Lung (tissue), 12 donors: ENCODE results near the gene CRTC3. TPM values are rescaled to one million over a fixed set of nuclear protein-coding genes. Genes with fewer than 3 reads are reported as not detected.

Experiments used
- ATAC-seq: fragments of 200-7000 bp; cut with Tn5 transposase; one replicate; pipeline ENCODE4 v1.9.1; 2020; ENCODE audit warnings: moderate number of reproducible peaks; ENCODE audit not compliant: insufficient read depth, low FRiP score
- DNase-seq, 3 donors: peaks; one replicate each; pipeline ENCODE4 v3.0.0-alpha.2; 2013 to 2017
- H3K27ac ChIP-seq, 2 donors: one replicate each; pipeline ENCODE4 v1.5.1; 2013; ENCODE audit warnings: mild to moderate bottlenecking in 2 of 2, moderate library complexity in 2 of 2, control low read depth in 1 of 2, inconsistent platforms in 1 of 2, low read depth in 1 of 2, low read length in 1 of 2
- H3K27me3 ChIP-seq, 3 donors: one replicate each; pipeline ENCODE4 v1.5.1; 2013; ENCODE audit warnings: low read length in 2 of 3; ENCODE audit not compliant: control insufficient read depth in 3 of 3, insufficient read depth in 3 of 3
- H3K36me3 ChIP-seq, 4 donors: one replicate each; pipeline ENCODE4 v1.5.1; 2013; ENCODE audit warnings: low read length in 4 of 4, mild to moderate bottlenecking in 1 of 4, moderate library complexity in 1 of 4; ENCODE audit not compliant: control insufficient read depth in 4 of 4, insufficient read depth in 4 of 4
- H3K4me1 ChIP-seq, 5 donors: one replicate each; pipeline ENCODE4 v1.5.1; 2013; ENCODE audit warnings: low read length in 5 of 5, mild to moderate bottlenecking in 2 of 5, moderate library complexity in 1 of 5; ENCODE audit not compliant: control insufficient read depth in 5 of 5, insufficient read depth in 5 of 5
- H3K4me3 ChIP-seq: one replicate; pipeline ENCODE4 v1.5.1; 2013; ENCODE audit warnings: mild to moderate bottlenecking, control low read depth, moderate library complexity
- H3K9ac ChIP-seq, 2 donors: one replicate each; pipeline ENCODE4 v1.5.1; 2013; ENCODE audit warnings: low read length in 2 of 2, control low read depth in 1 of 2; ENCODE audit not compliant: insufficient read depth in 1 of 2
- H3K9me3 ChIP-seq, 4 donors: one replicate each; pipeline ENCODE4 v1.5.1; 2013; ENCODE audit warnings: low read length in 3 of 4, mild to moderate bottlenecking in 1 of 4, moderate library complexity in 1 of 4; ENCODE audit not compliant: control insufficient read depth in 4 of 4, insufficient read depth in 3 of 4
- WGBS, 2 donors: extraction: QIAGEN DNeasy Blood & Tissue Kit; methylation state at CpG; one replicate each; pipeline ENCODE4 v1.1.7; 2013; 5-methylcytosine and 5-hydroxymethylcytosine counted together
- polyA plus RNA-seq, 2 donors: library from polyadenylated mRNA; stranded (reverse); fragments of 200-250 nt; gene quantifications; one replicate each; pipeline ENCODE4 v1.2.1, GENCODE V29; 2013
- total RNA-seq, 2 donors: library from RNA; depleted of rRNA in 1 of 2; stranded (reverse); fragments of >200 nt in 1 of 2; gene quantifications; one replicate each; pipeline ENCODE4 v1.2.1, GENCODE V29; 2014 to 2021
- TF ChIP-seq, protein P1 (sequence below): IDR thresholded peaks from 2 replicates; pipeline ENCODE4 v1.5.1; 2012; ENCODE audit warnings: mild to moderate bottlenecking; ENCODE audit errors: control extremely low read depth, extremely low read depth
- donor health status: control.
- donor health status: control.
- donor health status: Bipolar disorder and iron deficiency.
- donor health status: healthy.
- donor health status: DM: yes; HTN: yes; CAD: no.

CRTC3 gene
- total and polyA plus RNA-seq, 4 donors, result 12.0 to 47.9 (median 28.2) TPM

- no peak for DNase-seq
- ATAC-seq, result no peak
- Histone ChIP-seq H3K36me3 (peaks cover 0 to 14% (median 4%) of the 10 kb centered on the region in 4 donors), H3K4me3 (no peak overlapping the region), H3K9me3 (no peaks in the 10 kb centered on the region), H3K9ac (peak overlapping the region in 1 of 2 donors; percentile 30), H3K27me3 (no peaks in the 10 kb centered on the region), H3K27ac (peak overlapping the region; percentile 58 to 91), H3K4me1 (peaks cover 5 to 30% (median 20%) of the 10 kb centered on the region in 5 donors)
- TF ChIP-seq, protein P1, sequence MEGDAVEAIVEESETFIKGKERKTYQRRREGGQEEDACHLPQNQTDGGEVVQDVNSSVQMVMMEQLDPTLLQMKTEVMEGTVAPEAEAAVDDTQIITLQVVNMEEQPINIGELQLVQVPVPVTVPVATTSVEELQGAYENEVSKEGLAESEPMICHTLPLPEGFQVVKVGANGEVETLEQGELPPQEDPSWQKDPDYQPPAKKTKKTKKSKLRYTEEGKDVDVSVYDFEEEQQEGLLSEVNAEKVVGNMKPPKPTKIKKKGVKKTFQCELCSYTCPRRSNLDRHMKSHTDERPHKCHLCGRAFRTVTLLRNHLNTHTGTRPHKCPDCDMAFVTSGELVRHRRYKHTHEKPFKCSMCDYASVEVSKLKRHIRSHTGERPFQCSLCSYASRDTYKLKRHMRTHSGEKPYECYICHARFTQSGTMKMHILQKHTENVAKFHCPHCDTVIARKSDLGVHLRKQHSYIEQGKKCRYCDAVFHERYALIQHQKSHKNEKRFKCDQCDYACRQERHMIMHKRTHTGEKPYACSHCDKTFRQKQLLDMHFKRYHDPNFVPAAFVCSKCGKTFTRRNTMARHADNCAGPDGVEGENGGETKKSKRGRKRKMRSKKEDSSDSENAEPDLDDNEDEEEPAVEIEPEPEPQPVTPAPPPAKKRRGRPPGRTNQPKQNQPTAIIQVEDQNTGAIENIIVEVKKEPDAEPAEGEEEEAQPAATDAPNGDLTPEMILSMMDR, result no peak
- 85 to 87% methylated on average over 1 of the region's 1 CpG for WGBS, 2 donors
Measured at GRCh38 chr15:90552929-90553211, 23.1 kb downstream of the CRTC3 start.

GRCh38 chr15:90553248-90553745, 23.6 kb downstream of the CRTC3 start:
- no peaks in the 10 kb centered on the region for H3K9me3 ChIP-seq
- peaks cover 6 to 34% (median 24%) of the 10 kb centered on the region in 5 donors for H3K4me1 ChIP-seq
- no peak for ATAC-seq
- no peaks in the 10 kb centered on the region for H3K27me3 ChIP-seq
- H3K27ac ChIP-seq, result peak overlapping the region in 1 of 2 donors; percentile 91
- H3K9ac ChIP-seq, result peak overlapping the region in 1 of 2 donors; percentile 45
- H3K36me3 ChIP-seq, result peaks cover 0 to 14% (median 4%) of the 10 kb centered on the region in 4 donors
- WGBS, 2 donors, result 60 to 67% methylated on average over 7 of the region's 7 CpGs
- no peak overlapping the region for H3K4me3 ChIP-seq
- DNase-seq, result peak; percentile 61 to 94 (median 94)
- TF ChIP-seq, protein P1, result no peak

GRCh38 chr15:90557186-90558084, 27.7 kb downstream of the CRTC3 start:
- no peaks in the 10 kb centered on the region for H3K27me3 ChIP-seq
- peaks cover 7 to 63% (median 42%) of the 10 kb centered on the region in 5 donors for H3K4me1 ChIP-seq
- H3K9me3 ChIP-seq, result no peaks in the 10 kb centered on the region
- H3K9ac ChIP-seq, result peak overlapping the region in 1 of 2 donors; percentile 3
- peak overlapping the region; percentile 62 to 82 for H3K27ac ChIP-seq
- H3K36me3 ChIP-seq, result peaks cover 0 to 2% (median under 1%) of the 10 kb centered on the region in 4 donors
- no peak overlapping the region for H3K4me3 ChIP-seq
- WGBS, 2 donors, result 55 to 59% methylated on average over 12 of the region's 12 CpGs
- ATAC-seq (peak; percentile 14), DNase-seq (peak; percentile 85 to 94 (median 93))
- TF ChIP-seq, protein P1, result no peak
